Stomach (tissue), 4 donors: ENCODE data around the gene PKD1L1.

Source experiments
- CTCF ChIP-seq, 7 experiments: fragments of 450-650 bp in 4 of 7; fragments of 200-600 bp in 3 of 7; sonication (generic) in 3 of 7; IDR thresholded peaks; one replicate each; pipeline ENCODE4 v1.5.1; 2016 to 2019; ENCODE audit warnings: antibody characterized with exemption in 7 of 7, control low read depth in 2 of 7, mild to moderate bottlenecking in 1 of 7
- EP300 ChIP-seq: sonication (generic); formaldehyde crosslinking; IDR thresholded peaks from one replicate; pipeline ENCODE4 v1.6.1; 2017; ENCODE audit warnings: antibody characterized with exemption
- POLR2A ChIP-seq, 4 donors: fragments of 450-650 bp; IDR thresholded peaks; one replicate each; pipeline ENCODE4 v1.6.1; 2016; ENCODE audit warnings: antibody characterized with exemption in 4 of 4, control low read depth in 2 of 4, mild to moderate bottlenecking in 1 of 4, moderate library complexity in 1 of 4

GRCh38 chr7:47937711-47938573, 10.3 kb downstream of the PKD1L1 start:
- TF ChIP-seq CTCF (IDR thresholded peaks at IDR 0.05), result no peak
- no peak for TF ChIP-seq EP300
- no peak for TF ChIP-seq POLR2A (IDR thresholded peaks at IDR 0.05)
